ENCODE results near the gene RAB7B.

Gene RAB7B

DNA sequence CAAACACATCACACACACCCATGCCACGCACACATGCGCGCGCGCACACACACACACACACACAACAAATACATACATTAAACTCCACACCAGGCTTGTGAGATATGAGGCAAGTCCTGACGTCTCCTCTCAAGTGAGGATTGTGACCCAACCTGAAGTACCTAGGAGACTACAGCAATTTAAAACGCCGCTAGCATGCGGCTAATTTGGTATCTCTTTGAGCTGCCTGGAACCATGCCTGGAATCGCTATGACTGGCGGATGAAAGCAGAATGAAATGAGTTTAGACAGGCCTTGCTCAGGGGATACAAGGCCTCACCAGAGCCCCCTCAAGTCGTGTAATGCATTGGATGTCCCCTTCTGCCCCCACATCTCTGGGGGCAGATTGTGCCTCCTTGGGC, 1.6 kb upstream of the RAB7B start:
- TF ChIP-seq, protein P1, sequence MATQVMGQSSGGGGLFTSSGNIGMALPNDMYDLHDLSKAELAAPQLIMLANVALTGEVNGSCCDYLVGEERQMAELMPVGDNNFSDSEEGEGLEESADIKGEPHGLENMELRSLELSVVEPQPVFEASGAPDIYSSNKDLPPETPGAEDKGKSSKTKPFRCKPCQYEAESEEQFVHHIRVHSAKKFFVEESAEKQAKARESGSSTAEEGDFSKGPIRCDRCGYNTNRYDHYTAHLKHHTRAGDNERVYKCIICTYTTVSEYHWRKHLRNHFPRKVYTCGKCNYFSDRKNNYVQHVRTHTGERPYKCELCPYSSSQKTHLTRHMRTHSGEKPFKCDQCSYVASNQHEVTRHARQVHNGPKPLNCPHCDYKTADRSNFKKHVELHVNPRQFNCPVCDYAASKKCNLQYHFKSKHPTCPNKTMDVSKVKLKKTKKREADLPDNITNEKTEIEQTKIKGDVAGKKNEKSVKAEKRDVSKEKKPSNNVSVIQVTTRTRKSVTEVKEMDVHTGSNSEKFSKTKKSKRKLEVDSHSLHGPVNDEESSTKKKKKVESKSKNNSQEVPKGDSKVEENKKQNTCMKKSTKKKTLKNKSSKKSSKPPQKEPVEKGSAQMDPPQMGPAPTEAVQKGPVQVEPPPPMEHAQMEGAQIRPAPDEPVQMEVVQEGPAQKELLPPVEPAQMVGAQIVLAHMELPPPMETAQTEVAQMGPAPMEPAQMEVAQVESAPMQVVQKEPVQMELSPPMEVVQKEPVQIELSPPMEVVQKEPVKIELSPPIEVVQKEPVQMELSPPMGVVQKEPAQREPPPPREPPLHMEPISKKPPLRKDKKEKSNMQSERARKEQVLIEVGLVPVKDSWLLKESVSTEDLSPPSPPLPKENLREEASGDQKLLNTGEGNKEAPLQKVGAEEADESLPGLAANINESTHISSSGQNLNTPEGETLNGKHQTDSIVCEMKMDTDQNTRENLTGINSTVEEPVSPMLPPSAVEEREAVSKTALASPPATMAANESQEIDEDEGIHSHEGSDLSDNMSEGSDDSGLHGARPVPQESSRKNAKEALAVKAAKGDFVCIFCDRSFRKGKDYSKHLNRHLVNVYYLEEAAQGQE (IDR thresholded peaks at IDR 0.05; ENCODE audit: insufficient read depth in 1 of 2, low read depth in 2 of 2, low read length in 2 of 2): no peak
- no peak for TF ChIP-seq TAF1 (IDR thresholded peaks at IDR 0.05; ENCODE audit: borderline replicate concordance, insufficient read depth, low read length)
- TF ChIP-seq FOXP2 (optimal IDR thresholded peaks at IDR 0.05; ENCODE audit: borderline replicate concordance, extremely low read depth, extremely low read length, insufficient read depth): no peak
- TF ChIP-seq SIN3A (IDR thresholded peaks at IDR 0.05; ENCODE audit: borderline replicate concordance, insufficient read depth, low read length): no peak
- TF ChIP-seq POLR2AphosphoS5 (IDR thresholded peaks at IDR 0.05; ENCODE audit: low read depth, low read length): no peak

DNA sequence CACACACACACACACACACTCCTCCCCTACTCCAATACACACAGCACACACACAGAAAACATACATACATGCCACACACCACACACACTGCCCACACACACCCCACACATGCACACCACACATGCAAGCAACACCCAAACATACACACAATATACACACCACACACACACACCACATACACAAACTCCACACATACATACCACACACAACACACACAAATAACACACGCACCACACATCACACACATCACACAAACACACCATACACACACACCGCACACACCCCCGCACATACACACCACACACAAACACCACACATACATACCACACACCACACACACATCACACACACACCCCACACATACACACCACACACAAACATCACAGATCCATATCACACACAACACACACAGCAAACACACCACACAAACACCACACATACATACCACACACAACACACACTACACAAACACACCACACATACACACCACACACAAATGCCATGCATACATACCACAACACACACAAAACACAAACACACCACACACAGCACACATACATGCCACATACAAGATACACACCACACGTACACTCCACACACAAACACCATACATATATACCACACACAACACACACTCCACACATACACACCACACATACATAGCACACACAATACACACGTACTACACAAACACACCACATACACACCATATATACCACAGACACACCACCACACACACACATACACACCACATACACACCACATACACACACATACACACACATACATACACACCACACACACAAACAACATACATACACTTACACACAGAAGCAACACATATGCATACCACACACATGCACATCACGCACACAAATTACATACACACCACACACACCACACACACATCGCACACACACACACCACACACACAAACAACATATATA, 932 bp upstream of the RAB7B start:
- TF ChIP-seq FOXP2 (optimal IDR thresholded peaks at IDR 0.05; ENCODE audit: borderline replicate concordance, extremely low read depth, extremely low read length, insufficient read depth): no peak
- TF ChIP-seq, protein P1 (IDR thresholded peaks at IDR 0.05; ENCODE audit: insufficient read depth in 1 of 2, low read depth in 2 of 2, low read length in 2 of 2): no peak
- no peak for TF ChIP-seq TAF1 (IDR thresholded peaks at IDR 0.05; ENCODE audit: borderline replicate concordance, insufficient read depth, low read length)
- no peak for TF ChIP-seq POLR2AphosphoS5 (IDR thresholded peaks at IDR 0.05; ENCODE audit: low read depth, low read length)
- no peak for TF ChIP-seq SIN3A (IDR thresholded peaks at IDR 0.05; ENCODE audit: borderline replicate concordance, insufficient read depth, low read length)

DNA sequence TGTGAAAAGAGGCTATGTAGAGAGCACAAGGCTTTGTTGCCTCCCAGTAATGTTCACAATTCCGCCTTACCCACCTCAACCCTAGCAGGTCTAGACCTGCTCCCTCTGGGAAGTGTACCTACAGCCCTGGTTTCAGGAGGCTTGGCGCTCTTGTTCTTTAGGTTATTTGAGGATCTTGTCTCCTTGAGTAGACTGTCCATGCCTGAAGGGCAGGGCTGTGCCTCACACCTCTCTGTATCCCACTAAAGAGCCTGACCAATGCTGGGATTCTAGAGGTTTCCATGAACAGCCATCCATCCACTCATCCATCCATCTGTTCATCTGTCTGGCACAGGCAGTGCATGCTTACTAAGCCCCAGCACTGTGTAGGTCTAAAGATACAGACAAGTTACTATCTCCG, 1.0 kb downstream of the RAB7B start:
- TF ChIP-seq FOXP2 (optimal IDR thresholded peaks at IDR 0.05; ENCODE audit: borderline replicate concordance, extremely low read depth, extremely low read length, insufficient read depth) (no peak), POLR2AphosphoS5 (IDR thresholded peaks at IDR 0.05; ENCODE audit: low read depth, low read length) (no peak), SIN3A (IDR thresholded peaks at IDR 0.05; ENCODE audit: borderline replicate concordance, insufficient read depth, low read length) (no peak), TAF1 (IDR thresholded peaks at IDR 0.05; ENCODE audit: borderline replicate concordance, insufficient read depth, low read length) (no peak)
- TF ChIP-seq, protein P1 (IDR thresholded peaks at IDR 0.05; ENCODE audit: insufficient read depth in 1 of 2, low read depth in 2 of 2, low read length in 2 of 2): no peak

DNA sequence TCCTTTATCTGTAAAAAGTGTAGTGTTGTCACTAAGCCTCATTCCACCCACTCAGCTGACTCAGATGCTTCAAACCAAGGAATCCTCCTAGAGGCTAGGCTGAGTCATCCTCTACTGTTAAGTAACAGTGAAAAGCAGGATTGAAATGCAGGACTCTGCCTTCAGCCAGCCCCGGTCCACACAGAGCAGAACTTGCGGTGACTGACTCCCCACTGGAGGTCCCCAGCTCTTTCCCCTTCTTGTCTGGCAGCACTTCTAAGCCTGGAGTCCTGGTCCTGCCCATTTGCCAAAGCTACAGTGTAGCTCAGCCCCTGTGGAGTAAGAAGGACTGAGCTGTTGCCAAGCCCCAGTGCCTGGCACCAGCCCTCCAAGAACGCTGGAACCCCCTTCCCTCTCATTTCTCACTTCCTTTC, 1.7 kb downstream of the RAB7B start:
- TF ChIP-seq POLR2AphosphoS5 (IDR thresholded peaks at IDR 0.05; ENCODE audit: low read depth, low read length) (no peak), SIN3A (IDR thresholded peaks at IDR 0.05; ENCODE audit: borderline replicate concordance, insufficient read depth, low read length) (no peak), TAF1 (IDR thresholded peaks at IDR 0.05; ENCODE audit: borderline replicate concordance, insufficient read depth, low read length) (no peak), FOXP2 (optimal IDR thresholded peaks at IDR 0.05; ENCODE audit: borderline replicate concordance, extremely low read depth, extremely low read length, insufficient read depth) (no peak)
- TF ChIP-seq, protein P1 (IDR thresholded peaks at IDR 0.05; ENCODE audit: insufficient read depth in 1 of 2, low read depth in 2 of 2, low read length in 2 of 2): no peak
